Lung (tissue), 12 donors: ENCODE data around the gene EHMT2. TPM values are rescaled to one million over a fixed set of nuclear protein-coding genes. Genes with fewer than 3 reads are reported as not detected.

Experiments used
- ATAC-seq: fragments of 200-7000 bp; cut with Tn5 transposase; one replicate; pipeline ENCODE4 v1.9.1; 2020; ENCODE audit warnings: moderate number of reproducible peaks; ENCODE audit not compliant: insufficient read depth, low FRiP score
- DNase-seq, 3 donors: peaks; one replicate each; pipeline ENCODE4 v3.0.0-alpha.2; 2013 to 2017
- H3K27ac ChIP-seq, 2 donors: one replicate each; pipeline ENCODE4 v1.5.1; 2013; ENCODE audit warnings: mild to moderate bottlenecking in 2 of 2, moderate library complexity in 2 of 2, control low read depth in 1 of 2, inconsistent platforms in 1 of 2, low read depth in 1 of 2, low read length in 1 of 2
- H3K27me3 ChIP-seq, 3 donors: one replicate each; pipeline ENCODE4 v1.5.1; 2013; ENCODE audit warnings: low read length in 2 of 3; ENCODE audit not compliant: control insufficient read depth in 3 of 3, insufficient read depth in 3 of 3
- H3K36me3 ChIP-seq, 4 donors: one replicate each; pipeline ENCODE4 v1.5.1; 2013; ENCODE audit warnings: low read length in 4 of 4, mild to moderate bottlenecking in 1 of 4, moderate library complexity in 1 of 4; ENCODE audit not compliant: control insufficient read depth in 4 of 4, insufficient read depth in 4 of 4
- H3K4me1 ChIP-seq, 5 donors: one replicate each; pipeline ENCODE4 v1.5.1; 2013; ENCODE audit warnings: low read length in 5 of 5, mild to moderate bottlenecking in 2 of 5, moderate library complexity in 1 of 5; ENCODE audit not compliant: control insufficient read depth in 5 of 5, insufficient read depth in 5 of 5
- H3K4me3 ChIP-seq: one replicate; pipeline ENCODE4 v1.5.1; 2013; ENCODE audit warnings: mild to moderate bottlenecking, control low read depth, moderate library complexity
- H3K9ac ChIP-seq, 2 donors: one replicate each; pipeline ENCODE4 v1.5.1; 2013; ENCODE audit warnings: low read length in 2 of 2, control low read depth in 1 of 2; ENCODE audit not compliant: insufficient read depth in 1 of 2
- H3K9me3 ChIP-seq, 4 donors: one replicate each; pipeline ENCODE4 v1.5.1; 2013; ENCODE audit warnings: low read length in 3 of 4, mild to moderate bottlenecking in 1 of 4, moderate library complexity in 1 of 4; ENCODE audit not compliant: control insufficient read depth in 4 of 4, insufficient read depth in 3 of 4
- WGBS, 2 donors: extraction: QIAGEN DNeasy Blood & Tissue Kit; methylation state at CpG; one replicate each; pipeline ENCODE4 v1.1.7; 2013; 5-methylcytosine and 5-hydroxymethylcytosine counted together
- polyA plus RNA-seq, 2 donors: library from polyadenylated mRNA; stranded (reverse); fragments of 200-250 nt; gene quantifications; one replicate each; pipeline ENCODE4 v1.2.1, GENCODE V29; 2013
- total RNA-seq, 2 donors: library from RNA; depleted of rRNA in 1 of 2; stranded (reverse); fragments of >200 nt in 1 of 2; gene quantifications; one replicate each; pipeline ENCODE4 v1.2.1, GENCODE V29; 2014 to 2021
- TF ChIP-seq, protein P1 (sequence below): IDR thresholded peaks from 2 replicates; pipeline ENCODE4 v1.5.1; 2012; ENCODE audit warnings: mild to moderate bottlenecking; ENCODE audit errors: control extremely low read depth, extremely low read depth
- donor health status: control.
- donor health status: control.
- donor health status: Bipolar disorder and iron deficiency.
- donor health status: healthy.
- donor health status: DM: yes; HTN: yes; CAD: no.

EHMT2 gene
- total and polyA plus RNA-seq, 4 donors = 21.2 to 43.4 (median 34.8) TPM

DNA sequence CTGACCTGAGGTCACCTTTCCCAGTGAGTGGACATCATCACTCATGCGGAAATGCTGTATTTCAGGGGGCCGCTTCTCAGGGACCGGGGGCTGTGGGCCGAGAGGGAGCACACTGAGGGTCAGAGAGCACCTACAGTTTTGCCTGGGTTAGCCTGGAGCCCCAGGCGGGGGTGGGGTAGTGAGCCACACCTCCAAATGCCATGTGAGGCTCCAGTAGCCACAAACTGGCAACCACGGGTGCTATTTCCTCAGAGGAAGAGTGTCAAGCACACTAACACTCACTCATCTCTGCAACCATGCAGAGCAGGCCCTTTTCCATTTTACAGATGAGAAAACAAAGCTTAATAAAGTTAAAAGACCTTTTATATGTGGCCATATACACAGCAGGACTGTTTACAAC, 4.7 kb downstream of the EHMT2 start:
- Histone ChIP-seq H3K9me3 (no peaks in the 10 kb centered on the region), H3K27me3 (no peaks in the 10 kb centered on the region), H3K4me1 (peaks cover 0 to 7% (median 0%) of the 10 kb centered on the region in 5 donors), H3K9ac (no peak overlapping the region), H3K4me3 (no peak overlapping the region), H3K27ac (no peak overlapping the region), H3K36me3 (peaks cover 3 to 41% (median 35%) of the 10 kb centered on the region in 4 donors)
- DNase-seq (no peak), ATAC-seq (no peak)
- WGBS, 2 donors = 76 to 81% methylated on average over 6 of the region's 6 CpGs
- TF ChIP-seq, protein P1, sequence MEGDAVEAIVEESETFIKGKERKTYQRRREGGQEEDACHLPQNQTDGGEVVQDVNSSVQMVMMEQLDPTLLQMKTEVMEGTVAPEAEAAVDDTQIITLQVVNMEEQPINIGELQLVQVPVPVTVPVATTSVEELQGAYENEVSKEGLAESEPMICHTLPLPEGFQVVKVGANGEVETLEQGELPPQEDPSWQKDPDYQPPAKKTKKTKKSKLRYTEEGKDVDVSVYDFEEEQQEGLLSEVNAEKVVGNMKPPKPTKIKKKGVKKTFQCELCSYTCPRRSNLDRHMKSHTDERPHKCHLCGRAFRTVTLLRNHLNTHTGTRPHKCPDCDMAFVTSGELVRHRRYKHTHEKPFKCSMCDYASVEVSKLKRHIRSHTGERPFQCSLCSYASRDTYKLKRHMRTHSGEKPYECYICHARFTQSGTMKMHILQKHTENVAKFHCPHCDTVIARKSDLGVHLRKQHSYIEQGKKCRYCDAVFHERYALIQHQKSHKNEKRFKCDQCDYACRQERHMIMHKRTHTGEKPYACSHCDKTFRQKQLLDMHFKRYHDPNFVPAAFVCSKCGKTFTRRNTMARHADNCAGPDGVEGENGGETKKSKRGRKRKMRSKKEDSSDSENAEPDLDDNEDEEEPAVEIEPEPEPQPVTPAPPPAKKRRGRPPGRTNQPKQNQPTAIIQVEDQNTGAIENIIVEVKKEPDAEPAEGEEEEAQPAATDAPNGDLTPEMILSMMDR = no peak

DNA sequence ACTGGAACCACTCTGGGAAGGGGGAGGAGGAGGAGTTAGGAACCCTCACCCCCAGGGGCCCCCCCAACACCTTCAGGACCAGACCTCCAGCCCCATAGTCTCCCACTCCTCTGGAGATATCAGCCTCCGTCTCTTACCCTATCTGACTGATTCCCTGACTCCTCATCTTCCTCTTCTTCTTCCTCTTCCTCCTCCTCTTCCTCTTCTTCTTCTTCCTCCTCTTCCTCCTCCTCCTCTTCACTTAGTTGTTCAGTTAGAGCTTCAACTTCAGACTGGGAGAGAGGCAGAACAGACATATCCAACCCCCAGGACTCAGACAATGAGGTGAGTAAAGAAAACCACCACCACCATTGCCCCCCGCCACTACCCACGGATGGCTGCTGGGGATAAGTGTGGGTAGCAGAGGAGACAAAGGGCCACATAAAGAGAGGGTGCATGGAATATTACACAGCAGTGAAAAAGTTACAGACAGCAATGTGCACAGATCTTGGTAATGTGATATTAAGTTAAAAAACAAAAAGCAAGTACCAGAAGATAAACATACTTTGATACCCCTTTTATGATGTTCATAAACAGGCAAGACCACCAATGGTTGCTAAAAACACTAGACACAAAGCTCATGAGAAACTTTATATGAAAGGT, 8.0 kb downstream of the EHMT2 start:
- DNase-seq (no peak), ATAC-seq (no peak)
- 83 to 95% methylated on average over 3 of the region's 3 CpGs for WGBS, 2 donors
- no peak overlapping the region for H3K9ac ChIP-seq
- no peaks in the 10 kb centered on the region for H3K4me1 ChIP-seq
- H3K9me3 ChIP-seq = no peaks in the 10 kb centered on the region
- H3K27ac ChIP-seq = no peak overlapping the region
- no peaks in the 10 kb centered on the region for H3K27me3 ChIP-seq
- H3K4me3 ChIP-seq = no peak overlapping the region
- H3K36me3 ChIP-seq = peaks cover 6 to 55% (median 43%) of the 10 kb centered on the region in 4 donors
- TF ChIP-seq, protein P1 = no peak

DNA sequence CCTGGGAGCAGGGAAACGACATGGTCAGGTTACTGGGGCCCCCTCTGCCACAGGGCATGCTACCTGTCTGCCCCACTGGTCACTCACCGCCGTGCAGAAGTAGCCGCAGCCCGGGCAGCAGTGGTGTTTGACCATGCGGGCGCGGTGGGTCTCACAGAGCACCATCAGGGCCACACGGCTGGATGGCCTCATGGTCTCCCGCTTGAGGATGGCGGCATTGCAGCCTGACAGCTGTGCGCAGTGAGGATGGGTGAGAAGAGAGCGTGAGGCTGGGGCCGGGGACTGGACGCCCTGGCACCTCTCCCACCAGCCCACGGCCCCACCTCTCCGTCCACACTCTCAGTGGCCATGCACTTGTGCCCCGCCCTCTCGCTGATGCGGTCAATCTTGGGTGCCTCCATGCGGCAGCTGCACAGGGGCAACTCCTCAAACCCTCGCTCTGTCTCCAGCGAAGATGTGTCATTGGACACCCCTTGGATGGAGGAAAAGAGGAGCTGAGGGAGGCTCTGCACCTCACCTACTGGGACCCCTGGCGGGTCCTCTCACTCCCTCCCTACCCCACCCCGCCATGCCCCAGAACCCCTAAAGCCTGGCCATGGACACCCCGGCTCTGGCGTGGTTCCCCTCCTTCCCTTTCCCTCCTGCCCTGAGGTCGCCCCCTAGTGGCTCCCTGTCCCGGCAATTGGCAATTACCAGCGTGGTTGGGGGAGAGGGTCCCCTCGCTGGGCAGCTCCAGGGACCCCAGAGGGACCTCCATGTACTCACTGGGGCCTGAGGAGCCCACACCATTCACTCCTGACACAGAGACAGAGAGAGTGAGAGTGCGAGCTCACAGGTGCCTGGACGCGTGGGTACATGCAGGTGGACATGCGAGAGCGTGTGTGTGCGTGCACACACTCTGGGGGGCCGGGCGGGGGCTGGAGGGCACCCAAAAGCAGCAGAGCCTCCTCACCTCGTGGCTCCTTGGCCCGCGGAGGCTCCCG, 8.9 kb downstream of the EHMT2 start:
- Histone ChIP-seq H3K4me1 (no peaks in the 10 kb centered on the region), H3K9ac (no peak overlapping the region), H3K27me3 (no peaks in the 10 kb centered on the region), H3K9me3 (no peaks in the 10 kb centered on the region), H3K27ac (no peak overlapping the region), H3K36me3 (peaks cover 6 to 58% (median 45%) of the 10 kb centered on the region in 4 donors), H3K4me3 (no peak overlapping the region)
- DNase-seq (no peak), ATAC-seq (no peak)
- TF ChIP-seq, protein P1 = peak; percentile 24
- WGBS, 2 donors = 79 to 80% methylated on average over 40 to 43 of the region's 43 CpGs
